Stimulated activated CD4-positive, alpha-beta T cell treated with anti-CD3 and anti-CD28 coated beads, TNF-alpha, amount 100 ng/mL, for 1 hour (primary cell): Measurements from ENCODE around the gene CREBBP.
"Not testable (repeated sequence)": the region's sequence is repeated elsewhere in the genome, so short reads cannot be mapped to it uniquely, and the experiment has no call there.

ENCODE experiments used
- DNase-seq, 3 donors: peaks; one replicate each; pipeline ENCODE4 v3.0.0-alpha.2; 2020; ENCODE audit warnings: low read depth in 3 of 3, low spot score in 1 of 3

Gene CREBBP

GRCh38 chr16:3880623-3881498 lies at the start of gene CREBBP:
TSS of gene CREBBP (minus strand) at chr16:3880713. CDS start at chr16:3879916, 797 bp downstream.
- DNase-seq = peak; percentile 67 to 85 (median 78)

GRCh38 chr16:3927147-3927546 lies 46.6 kb upstream of the CREBBP start:
- not testable (repeated sequence) for DNase-seq

GRCh38 chr16:3924763-3925162 lies 44.2 kb upstream of the CREBBP start:
- no peak for DNase-seq

GRCh38 chr16:3922241-3922640 lies 41.7 kb upstream of the CREBBP start:
- no peak for DNase-seq

GRCh38 chr16:3920206-3920605 lies 39.7 kb upstream of the CREBBP start:
- no peak for DNase-seq

- no peak for DNase-seq
Observed at GRCh38 chr16:3919413-3919812, 38.9 kb upstream of the CREBBP start.

- DNase-seq = no peak
Observed at GRCh38 chr16:3915426-3916260, 35.1 kb upstream of the CREBBP start.

- no peak for DNase-seq
Observed at GRCh38 chr16:3912897-3913296, 32.4 kb upstream of the CREBBP start.

DNA sequence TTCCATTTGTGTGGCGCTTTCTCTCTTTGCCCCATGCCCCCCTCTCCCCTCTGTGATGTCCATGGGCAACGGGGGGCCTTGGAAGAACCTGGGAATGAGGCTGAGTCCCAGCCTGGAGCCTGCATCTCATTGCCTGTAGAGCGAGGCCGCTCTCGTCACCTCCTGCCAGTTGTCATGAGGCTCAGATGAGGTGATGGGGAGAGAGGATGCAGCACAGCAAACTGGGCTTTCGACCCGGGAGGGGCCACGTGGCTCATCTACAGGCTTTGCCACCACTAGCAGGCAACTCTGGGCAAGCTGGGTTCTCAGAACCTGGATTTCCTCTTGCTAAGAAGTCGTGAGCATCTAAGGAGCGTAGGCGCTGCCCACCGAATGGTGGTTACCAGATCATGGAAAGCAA lies 31.9 kb upstream of the CREBBP start:
- DNase-seq = no peak

DNA sequence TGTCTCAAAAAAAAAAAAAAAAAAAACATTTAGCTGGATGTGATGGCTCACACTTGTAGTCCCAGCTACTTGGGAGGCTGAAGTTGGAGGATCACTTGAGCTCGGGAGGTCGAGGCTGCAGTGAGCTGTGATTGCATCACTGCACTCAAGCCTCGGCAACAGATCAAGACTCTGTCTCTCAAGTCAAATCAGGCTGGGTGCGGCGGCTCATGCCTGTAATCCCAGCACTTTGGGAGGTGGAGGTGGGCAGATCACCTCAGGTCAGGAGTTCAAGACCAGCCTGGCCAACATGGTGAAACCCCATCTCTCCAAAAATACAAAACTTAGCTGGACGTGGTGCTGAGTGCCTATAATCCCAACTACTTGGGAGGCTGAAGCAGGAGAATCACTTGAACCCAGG lies 31.2 kb upstream of the CREBBP start:
- not testable (repeated sequence) for DNase-seq

- no peak for DNase-seq
Observed at GRCh38 chr16:3909791-3910583, 29.5 kb upstream of the CREBBP start.

- no peak for DNase-seq
Observed at GRCh38 chr16:3908951-3909437, 28.5 kb upstream of the CREBBP start.

- no peak for DNase-seq
Observed at GRCh38 chr16:3907586-3907985, 27.1 kb upstream of the CREBBP start.

DNA sequence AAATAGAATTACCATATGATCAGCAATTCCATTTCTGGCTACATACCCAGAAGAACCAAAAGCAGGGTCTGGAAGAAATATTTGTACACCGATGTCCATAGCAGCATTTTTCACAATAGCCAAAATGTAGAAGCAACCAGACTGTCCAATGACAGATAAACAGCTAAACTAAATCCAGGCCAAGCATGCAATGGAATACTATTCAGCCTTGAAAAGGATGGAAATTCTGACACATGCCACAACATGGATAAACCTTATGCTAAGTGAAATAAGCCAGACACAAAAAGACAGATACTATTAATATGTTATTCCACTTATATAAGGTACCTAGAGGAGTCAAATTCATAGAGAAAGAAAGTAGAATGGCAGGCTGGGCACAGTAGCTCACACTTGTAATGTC lies 25.9 kb upstream of the CREBBP start:
- DNase-seq = no peak

- DNase-seq = no peak
Observed at GRCh38 chr16:3904875-3905274, 24.4 kb upstream of the CREBBP start.

- no peak for DNase-seq
Observed at GRCh38 chr16:3890091-3890490, 9.6 kb upstream of the CREBBP start.

DNA sequence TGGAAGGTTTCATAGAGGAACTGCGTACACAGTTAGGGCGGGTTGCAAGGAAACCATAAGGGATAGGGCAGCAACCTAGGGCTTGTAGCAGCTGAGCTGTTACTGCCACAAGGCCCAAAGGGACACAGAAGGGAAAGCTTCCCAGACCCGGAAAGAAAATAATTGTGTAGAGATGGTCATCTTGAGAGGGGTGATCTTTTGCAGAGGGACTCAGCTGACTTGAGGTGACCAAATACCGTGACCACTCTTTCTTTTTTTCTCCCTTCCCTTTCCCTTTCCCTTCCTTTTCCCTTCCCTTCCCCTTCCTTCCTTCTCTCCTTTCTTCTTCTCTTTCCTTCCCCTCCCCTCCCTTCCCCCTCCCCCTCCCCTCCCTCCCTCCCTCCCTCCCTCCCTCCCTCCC lies 8.5 kb upstream of the CREBBP start:
- no peak for DNase-seq

GRCh38 chr16:3885999-3886398 lies 5.5 kb upstream of the CREBBP start:
- DNase-seq = not testable (repeated sequence)

DNA sequence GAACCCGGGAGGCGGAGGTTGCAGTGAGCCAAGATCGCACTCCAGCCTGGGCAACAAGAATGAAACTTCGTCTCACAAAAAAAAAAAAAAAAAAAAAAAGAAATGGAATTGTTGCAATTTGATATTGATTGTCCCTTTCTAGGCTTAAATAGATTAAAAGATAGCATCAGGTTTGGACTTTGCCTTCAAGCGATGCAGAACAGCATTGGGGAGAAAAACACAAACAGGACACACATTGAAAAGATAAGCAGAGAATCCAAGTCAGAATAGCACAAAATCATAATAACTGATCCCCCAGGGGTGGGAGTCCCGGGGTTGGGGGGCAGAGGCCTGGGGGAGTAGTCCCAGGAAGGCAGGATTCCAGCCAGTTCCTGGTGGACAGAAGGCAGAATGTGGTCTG lies 3.9 kb upstream of the CREBBP start:
- no peak for DNase-seq

GRCh38 chr16:3882531-3882930 lies 2.0 kb upstream of the CREBBP start:
- no peak for DNase-seq

DNA sequence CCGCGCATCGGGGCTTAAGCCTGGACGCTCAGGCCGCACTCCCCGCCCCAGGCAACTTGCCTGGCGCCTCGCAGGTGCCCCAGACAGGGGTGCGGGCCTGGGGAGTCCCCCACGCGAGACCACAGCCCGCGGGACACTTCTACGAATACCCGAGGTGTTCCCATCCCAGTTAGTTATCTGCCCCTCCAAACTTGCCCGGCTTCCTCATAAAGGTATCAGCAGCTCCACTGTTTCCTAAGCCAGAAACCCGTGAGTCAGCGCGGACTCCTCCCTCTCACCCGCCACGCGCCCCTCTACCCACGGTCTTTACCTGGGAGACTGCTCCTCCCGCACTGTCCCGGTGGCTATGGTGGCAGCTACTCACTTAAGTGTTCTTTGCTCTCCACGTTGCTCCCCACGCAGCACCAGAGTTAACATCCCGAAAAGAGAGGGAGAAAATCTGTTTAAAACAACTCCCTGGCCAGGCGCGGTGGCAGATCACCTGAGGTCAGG lies 1.0 kb upstream of the CREBBP start:
- DNase-seq = no peak
